GM10847 (cell line): ENCODE results near the gene FIZ1.

Experiments
- POLR2A ChIP-seq: IDR thresholded peaks from 2 replicates; pipeline ENCODE4 v1.6.1; 2011; ENCODE audit not compliant: insufficient read length; ENCODE audit errors: extremely low read depth

Gene FIZ1

GRCh38 chr19:55599468-55599841 lies at the start of gene FIZ1:
FIZ1 (minus strand) TSS chr19:55599517; CDS start chr19:55597865, 1,652 bp downstream.
- TF ChIP-seq POLR2A, result peak; percentile 18

- TF ChIP-seq POLR2A, result no peak
Observed at GRCh38 chr19:55648585-55649267, 49.4 kb upstream of the FIZ1 start.

GRCh38 chr19:55647732-55648584 lies 48.6 kb upstream of the FIZ1 start, which contains the start of gene CCDC106:
CCDC106 (plus strand) TSS chr19:55648212; CDS start chr19:55649047, 835 bp downstream.
- TF ChIP-seq POLR2A, result peak; percentile 5

- no peak for TF ChIP-seq POLR2A
Observed at GRCh38 chr19:55646889-55647731, 47.8 kb upstream of the FIZ1 start.

- no peak for TF ChIP-seq POLR2A
Observed at GRCh38 chr19:55645512-55645881, 46.2 kb upstream of the FIZ1 start.

GRCh38 chr19:55644842-55645511 lies 45.7 kb upstream of the FIZ1 start:
- no peak for TF ChIP-seq POLR2A

GRCh38 chr19:55644191-55644833 lies 45.0 kb upstream of the FIZ1 start:
- no peak for TF ChIP-seq POLR2A

- TF ChIP-seq POLR2A, result peak; percentile 1
Observed at GRCh38 chr19:55643887-55644176, 44.5 kb upstream of the FIZ1 start.

GRCh38 chr19:55643003-55643886 lies 43.9 kb upstream of the FIZ1 start, which contains the start of gene ZNF581:
ZNF581 (plus strand) TSS chr19:55643649; CDS start chr19:55644572, 923 bp downstream.
- peak; percentile 54 for TF ChIP-seq POLR2A

GRCh38 chr19:55642153-55643002 lies 43.1 kb upstream of the FIZ1 start:
- no peak for TF ChIP-seq POLR2A

GRCh38 chr19:55641426-55642152 lies 42.3 kb upstream of the FIZ1 start:
- no peak for TF ChIP-seq POLR2A
